GDM1 (cell line): ENCODE results near the gene DICER1.
"Not testable (repeated sequence)": the region's sequence is repeated elsewhere in the genome, so short reads cannot be mapped to it uniquely, and the experiment has no call there.

ENCODE experiments used
- DNase-seq: peaks from one replicate; lab custom pipeline; 2025; lab: John Stamatoyannopoulos, UW

The DICER1 gene

GRCh38 chr14:95146079-95146771 lies 11.1 kb downstream of the DICER1 start:
- DNase-seq, result no peak

GRCh38 chr14:95144849-95145248 lies 12.5 kb downstream of the DICER1 start:
- no peak for DNase-seq

- no peak for DNase-seq
Measured at GRCh38 chr14:95143808-95144620, 13.3 kb downstream of the DICER1 start.

GRCh38 chr14:95142208-95142607 lies 15.1 kb downstream of the DICER1 start:
- DNase-seq, result no peak

GRCh38 chr14:95141684-95142083 lies 15.6 kb downstream of the DICER1 start:
- DNase-seq, result no peak

- DNase-seq, result no peak
Measured at GRCh38 chr14:95140060-95140858, 17.1 kb downstream of the DICER1 start.

- DNase-seq, result no peak
Measured at GRCh38 chr14:95138876-95139275, 18.5 kb downstream of the DICER1 start.

GRCh38 chr14:95138455-95138854 lies 18.9 kb downstream of the DICER1 start:
- not testable (repeated sequence) for DNase-seq

GRCh38 chr14:95137804-95138167 lies 19.5 kb downstream of the DICER1 start:
- DNase-seq, result no peak

GRCh38 chr14:95137164-95137803 lies 20.0 kb downstream of the DICER1 start:
- DNase-seq, result no peak

GRCh38 chr14:95136631-95137030 lies 20.7 kb downstream of the DICER1 start:
- no peak for DNase-seq

GRCh38 chr14:95134304-95134933 lies 22.9 kb downstream of the DICER1 start:
- no peak for DNase-seq

- DNase-seq, result no peak
Measured at GRCh38 chr14:95133282-95133681, 24.0 kb downstream of the DICER1 start.

GRCh38 chr14:95132760-95133159 lies 24.6 kb downstream of the DICER1 start:
- DNase-seq, result no peak

- DNase-seq, result no peak
Measured at GRCh38 chr14:95130549-95130948, 26.8 kb downstream of the DICER1 start.

- DNase-seq, result no peak
Measured at GRCh38 chr14:95128140-95128539, 29.2 kb downstream of the DICER1 start.

- DNase-seq, result no peak
Measured at GRCh38 chr14:95127531-95127911, 29.8 kb downstream of the DICER1 start.

GRCh38 chr14:95126906-95127530 lies 30.3 kb downstream of the DICER1 start:
- DNase-seq, result no peak

- no peak for DNase-seq
Measured at GRCh38 chr14:95125915-95126314, 31.4 kb downstream of the DICER1 start.

- no peak for DNase-seq
Measured at GRCh38 chr14:95125221-95125620, 32.1 kb downstream of the DICER1 start.

- no peak for DNase-seq
Measured at GRCh38 chr14:95123891-95124579, 33.3 kb downstream of the DICER1 start.
